Right cardiac atrium (tissue), 5 donors: ENCODE data around the gene CADPS2. TPM values are rescaled to one million over a fixed set of nuclear protein-coding genes. Genes with fewer than 3 reads are reported as not detected.

Experiments used
- ATAC-seq, 2 donors: fragments of 200-7000 bp; cut with Tn5 transposase; one replicate each; pipeline versions ENCODE4 v1.8.0 to v1.9.1; 2020; ENCODE audit warnings: moderate library complexity in 2 of 2, mild to moderate bottlenecking in 1 of 2
- DNase-seq, 3 donors: peaks; one replicate each; pipeline ENCODE4 v3.0.0-alpha.2; 2020
- H3K27ac ChIP-seq: one replicate; pipeline ENCODE4 v1.5.1; 2013; ENCODE audit warnings: mild to moderate bottlenecking, low read length, control low read depth, moderate library complexity
- H3K27me3 ChIP-seq: one replicate; pipeline ENCODE4 v1.6.1; 2013; ENCODE audit not compliant: control insufficient read depth, insufficient read depth
- H3K4me1 ChIP-seq: one replicate; pipeline ENCODE4 v1.6.1; 2013; ENCODE audit warnings: low read length; ENCODE audit not compliant: control insufficient read depth, insufficient read depth
- H3K4me3 ChIP-seq: one replicate; pipeline ENCODE4 v1.5.1; 2013; ENCODE audit warnings: low read length, control low read depth
- H3K9me3 ChIP-seq: one replicate; pipeline ENCODE4 v1.6.1; 2013; ENCODE audit warnings: low read length; ENCODE audit not compliant: control insufficient read depth
- WGBS: extraction: QIAGEN DNeasy Blood & Tissue Kit; methylation state at CpG from one replicate; pipeline ENCODE4 v1.1.7; 2013; 5-methylcytosine and 5-hydroxymethylcytosine counted together
- intact Hi-C, 4 donors: fragments of 100-400 bp; cut with DNase I; formaldehyde crosslinking; loops; one replicate each; pipeline versions ENCODE4 v1.11.0 to v1.14.0; 2022 to 2023
- polyA plus RNA-seq: library from polyadenylated mRNA; stranded (reverse); fragments of 200-250 nt; gene quantifications from one replicate; pipeline ENCODE4 v1.2.3, GENCODE V29; 2013
- total RNA-seq, 4 donors: library from RNA; stranded (reverse); fragmentation: NEBNext Ultra II Directional; extraction: Animal tissue kit (Norgen Biotek cat#: 25700); gene quantifications; one replicate each; pipeline ENCODE4 v1.2.1, GENCODE V29; 2021
- donor health status: healthy with polysubstance abuse.
- donor health status: DM: no; HTN: yes; CAD: no.
- donor health status: DM: no; HTN: no; CAD: no.
- donor health status: DM: no; HTN: yes; CAD: no; lungs with severe emphysema.
- donor health status: DM: yes; HTN: yes; CAD: no.

CADPS2 gene
- total and polyA plus RNA-seq, 5 donors: 10.4 to 14.1 (median 11.5) TPM

GRCh38 chr7:122454776-122455507 is 431.3 kb downstream of the CADPS2 start:
- DNase-seq (no peak), ATAC-seq (no peak)
- intact Hi-C loops: no loop called here
- 90% methylated on average over 4 of the region's 4 CpGs for WGBS
- H3K9me3 ChIP-seq: no peaks in the 10 kb centered on the region
- no peaks in the 10 kb centered on the region for H3K4me1 ChIP-seq
- H3K27ac ChIP-seq: no peak overlapping the region
- H3K4me3 ChIP-seq: no peak overlapping the region
- no peaks in the 10 kb centered on the region for H3K27me3 ChIP-seq

GRCh38 chr7:122453432-122453831 is 432.8 kb downstream of the CADPS2 start:
- Histone ChIP-seq H3K4me3 (no peak overlapping the region), H3K4me1 (no peaks in the 10 kb centered on the region), H3K27ac (no peak overlapping the region), H3K27me3 (no peaks in the 10 kb centered on the region), H3K9me3 (no peaks in the 10 kb centered on the region)
- no peak for ATAC-seq
- DNase-seq: no peak
- intact Hi-C loops: no loop called here

- H3K4me3 ChIP-seq: no peak overlapping the region
- WGBS: 80% methylated on average over 5 of the region's 5 CpGs
- H3K27ac ChIP-seq: no peak overlapping the region
- ATAC-seq (no peak), DNase-seq (no peak)
- no peaks in the 10 kb centered on the region for H3K27me3 ChIP-seq
- no peaks in the 10 kb centered on the region for H3K9me3 ChIP-seq
- intact Hi-C loops: no loop called here
- no peaks in the 10 kb centered on the region for H3K4me1 ChIP-seq
These were observed 437.2 kb downstream of the CADPS2 start for GRCh38 chr7:122448893-122449589.

- Histone ChIP-seq H3K4me1 (no peaks in the 10 kb centered on the region), H3K27me3 (no peaks in the 10 kb centered on the region), H3K9me3 (no peaks in the 10 kb centered on the region), H3K27ac (no peak overlapping the region), H3K4me3 (no peak overlapping the region)
- DNase-seq (no peak), ATAC-seq (no peak)
- WGBS: 47% methylated on average over 2 of the region's 2 CpGs
- intact Hi-C loops: no loop called here
These were observed 443.3 kb downstream of the CADPS2 start for GRCh38 chr7:122442929-122443328.

- DNase-seq: no peak
- WGBS: 64% methylated on average over 1 of the region's 1 CpG
- no peak overlapping the region for H3K27ac ChIP-seq
- no peaks in the 10 kb centered on the region for H3K9me3 ChIP-seq
- no peak for ATAC-seq
- H3K4me1 ChIP-seq: no peaks in the 10 kb centered on the region
- H3K27me3 ChIP-seq: no peaks in the 10 kb centered on the region
- intact Hi-C loops: no loop called here
- no peak overlapping the region for H3K4me3 ChIP-seq
These were observed 447.8 kb downstream of the CADPS2 start for GRCh38 chr7:122438492-122438891.

- Histone ChIP-seq H3K9me3 (no peaks in the 10 kb centered on the region), H3K4me1 (no peaks in the 10 kb centered on the region), H3K4me3 (no peak overlapping the region), H3K27me3 (no peaks in the 10 kb centered on the region), H3K27ac (no peak overlapping the region)
- DNase-seq: no peak
- no peak for ATAC-seq
- intact Hi-C loops: no loop called here
- WGBS: 40% methylated on average over 3 of the region's 3 CpGs
These were observed 448.3 kb downstream of the CADPS2 start for GRCh38 chr7:122438006-122438405.

GRCh38 chr7:122433765-122434164 is 452.5 kb downstream of the CADPS2 start:
- no peaks in the 10 kb centered on the region for H3K9me3 ChIP-seq
- H3K27ac ChIP-seq: no peak overlapping the region
- intact Hi-C loops: no loop called here
- no peaks in the 10 kb centered on the region for H3K27me3 ChIP-seq
- ATAC-seq (no peak), DNase-seq (no peak)
- no peak overlapping the region for H3K4me3 ChIP-seq
- 72% methylated on average over 2 of the region's 2 CpGs for WGBS
- no peaks in the 10 kb centered on the region for H3K4me1 ChIP-seq

GRCh38 chr7:122430710-122431109 is 455.6 kb downstream of the CADPS2 start:
- intact Hi-C loops: no loop called here
- Histone ChIP-seq H3K9me3 (no peaks in the 10 kb centered on the region), H3K4me3 (no peak overlapping the region), H3K27ac (no peak overlapping the region), H3K4me1 (no peaks in the 10 kb centered on the region), H3K27me3 (no peaks in the 10 kb centered on the region)
- ATAC-seq (peak in 1 of 2 donors; percentile 54), DNase-seq (no peak)
- 44% methylated on average over 1 of the region's 1 CpG for WGBS

GRCh38 chr7:122429926-122430325 is 456.3 kb downstream of the CADPS2 start:
- DNase-seq: no peak
- no peaks in the 10 kb centered on the region for H3K9me3 ChIP-seq
- no peak overlapping the region for H3K27ac ChIP-seq
- WGBS: 84% methylated on average over 2 of the region's 2 CpGs
- H3K4me3 ChIP-seq: no peak overlapping the region
- intact Hi-C loops: no loop called here
- ATAC-seq: no peak
- H3K4me1 ChIP-seq: no peaks in the 10 kb centered on the region
- H3K27me3 ChIP-seq: no peaks in the 10 kb centered on the region

GRCh38 chr7:122425731-122426130 is 460.5 kb downstream of the CADPS2 start:
- no peak for DNase-seq
- H3K4me1 ChIP-seq: no peaks in the 10 kb centered on the region
- no peak overlapping the region for H3K27ac ChIP-seq
- H3K4me3 ChIP-seq: no peak overlapping the region
- intact Hi-C loops: no loop called here
- no peaks in the 10 kb centered on the region for H3K27me3 ChIP-seq
- no peak for ATAC-seq
- no peaks in the 10 kb centered on the region for H3K9me3 ChIP-seq
- 60% methylated on average over 1 of the region's 1 CpG for WGBS

GRCh38 chr7:122423591-122423990 is 462.7 kb downstream of the CADPS2 start:
- intact Hi-C loops: no loop called here
- 90% methylated on average over 4 of the region's 4 CpGs for WGBS
- Histone ChIP-seq H3K4me3 (no peak overlapping the region), H3K27me3 (no peaks in the 10 kb centered on the region), H3K27ac (no peak overlapping the region), H3K4me1 (no peaks in the 10 kb centered on the region), H3K9me3 (no peaks in the 10 kb centered on the region)
- no peak for ATAC-seq
- no peak for DNase-seq
